WI38 (cell line): Measurements from ENCODE around the gene LIMK2.
A peak's percentile ranks its signal among the peaks of the same experiment; 100 is the strongest.
"Not testable (repeated sequence)": the region's sequence is repeated elsewhere in the genome, so short reads cannot be mapped to it uniquely, and the experiment has no call there.

ENCODE experiments used
- H3K4me3 ChIP-seq: 2 replicates; pipeline ENCODE4 v1.5.1; 2011; ENCODE audit warnings: low read depth, mild to moderate bottlenecking, control low read depth, low read length
- CTCF ChIP-seq: IDR thresholded peaks from 2 replicates; pipeline ENCODE4 v1.5.1; 2012; ENCODE audit warnings: low read depth, mild to moderate bottlenecking, control low read depth, low read length

The LIMK2 gene

GRCh38 chr22:31308181-31308580, 96.1 kb downstream of the LIMK2 start:
- TF ChIP-seq CTCF, result no peak
- H3K4me3 ChIP-seq, result no peak overlapping the region

- H3K4me3 ChIP-seq, result no peak overlapping the region
- peak; percentile 94 for TF ChIP-seq CTCF
Measured at GRCh38 chr22:31313366-31314147, 101.5 kb downstream of the LIMK2 start.

- H3K4me3 ChIP-seq, result not testable (repeated sequence)
Measured at GRCh38 chr22:31314220-31314619, 102.1 kb downstream of the LIMK2 start.

GRCh38 chr22:31321421-31321820, 109.3 kb downstream of the LIMK2 start:
- no peak for TF ChIP-seq CTCF
- H3K4me3 ChIP-seq, result no peak overlapping the region

GRCh38 chr22:31323578-31324550, 111.8 kb downstream of the LIMK2 start:
- no peak overlapping the region for H3K4me3 ChIP-seq
- no peak for TF ChIP-seq CTCF

GRCh38 chr22:31326877-31327276, 114.8 kb downstream of the LIMK2 start:
- no peak overlapping the region for H3K4me3 ChIP-seq
- no peak for TF ChIP-seq CTCF

GRCh38 chr22:31327806-31328543, 115.9 kb downstream of the LIMK2 start:
- TF ChIP-seq CTCF, result no peak
- H3K4me3 ChIP-seq, result no peak overlapping the region
